ENCODE data around the gene MYO16. TPM values are rescaled to one million over a fixed set of nuclear protein-coding genes. Genes with fewer than 3 reads are reported as not detected.
"Not testable (repeated sequence)": the region's sequence is repeated elsewhere in the genome, so short reads cannot be mapped to it uniquely, and the experiment has no call there.

The MYO16 gene
- total RNA-seq, 1 experiment from 2014 or later = 0.06 TPM

DNA sequence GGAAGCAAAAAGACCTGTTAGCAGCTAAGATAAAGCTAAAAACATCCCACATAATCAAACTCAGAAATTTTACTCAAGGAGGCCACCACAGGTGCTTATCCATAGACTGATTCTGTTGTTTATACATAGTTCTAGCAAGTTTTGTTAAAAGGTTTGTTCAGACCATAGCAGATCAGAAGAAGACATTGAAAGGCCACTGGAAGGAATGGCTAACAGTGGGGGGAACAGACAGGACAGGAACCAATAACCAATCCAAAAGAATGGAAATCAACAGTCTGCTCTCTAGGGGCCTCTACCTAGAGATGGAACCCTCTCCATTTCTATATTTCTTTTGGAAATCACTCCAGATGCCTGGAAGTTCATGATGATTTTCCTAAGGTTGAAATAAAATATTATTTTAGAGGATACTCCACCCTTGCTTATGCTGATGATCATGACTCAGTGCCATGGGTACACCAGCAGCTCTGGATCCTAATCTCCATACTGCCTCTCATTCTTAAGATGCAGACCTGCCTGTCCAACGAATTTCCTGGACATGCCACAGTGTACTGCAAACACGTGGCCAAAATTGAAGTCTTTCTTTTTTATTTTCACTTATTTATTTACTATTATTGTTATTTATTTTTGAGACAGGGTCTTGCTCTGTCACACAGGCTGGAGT, 260.0 kb downstream of the MYO16 start:
- no peak for DNase-seq (ENCODE audit: low read depth)

GRCh38 chr13:108895220-108895704, 265.9 kb downstream of the MYO16 start:
- DNase-seq (ENCODE audit: low read depth) = peak; percentile 21

- peak; percentile 11 for DNase-seq (ENCODE audit: low read depth)
Measured at GRCh38 chr13:108897955-108898354, 268.5 kb downstream of the MYO16 start.

DNA sequence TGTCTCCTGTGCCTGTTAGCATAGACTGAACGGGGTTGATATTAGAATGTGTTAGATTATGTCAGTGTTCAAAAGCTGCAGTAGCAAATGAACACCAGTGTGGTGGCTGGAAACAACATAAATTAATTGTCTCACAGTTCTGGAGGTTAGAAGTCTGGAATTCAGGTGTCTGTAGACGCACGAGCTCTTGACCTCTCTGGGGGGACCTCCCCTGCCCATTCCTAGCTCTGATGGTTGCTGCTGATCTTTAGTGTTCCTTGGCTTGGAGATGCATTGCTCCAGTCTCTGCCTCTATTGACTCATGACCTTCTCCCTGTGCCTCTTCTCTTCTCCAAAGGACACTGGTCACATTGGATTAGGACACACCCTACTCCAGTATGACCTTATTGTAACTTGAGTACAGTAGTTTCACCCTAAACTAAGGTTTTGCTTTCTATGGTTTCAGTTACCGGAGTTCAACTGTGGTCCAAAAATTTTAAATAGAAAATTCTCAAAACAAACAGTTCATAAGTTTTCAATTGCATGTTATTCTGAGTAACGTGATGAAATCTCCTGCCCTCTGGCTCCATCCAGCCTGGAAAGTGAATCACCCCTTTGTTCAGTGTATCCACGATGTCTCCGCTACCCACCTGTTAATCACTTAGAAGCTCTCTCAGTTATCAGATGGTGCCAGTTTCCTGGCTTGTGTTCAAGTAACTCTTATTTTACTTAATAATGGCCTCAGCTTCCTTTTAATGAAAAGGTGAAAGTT, 273.2 kb downstream of the MYO16 start:
- no peak for DNase-seq (ENCODE audit: low read depth)

DNA sequence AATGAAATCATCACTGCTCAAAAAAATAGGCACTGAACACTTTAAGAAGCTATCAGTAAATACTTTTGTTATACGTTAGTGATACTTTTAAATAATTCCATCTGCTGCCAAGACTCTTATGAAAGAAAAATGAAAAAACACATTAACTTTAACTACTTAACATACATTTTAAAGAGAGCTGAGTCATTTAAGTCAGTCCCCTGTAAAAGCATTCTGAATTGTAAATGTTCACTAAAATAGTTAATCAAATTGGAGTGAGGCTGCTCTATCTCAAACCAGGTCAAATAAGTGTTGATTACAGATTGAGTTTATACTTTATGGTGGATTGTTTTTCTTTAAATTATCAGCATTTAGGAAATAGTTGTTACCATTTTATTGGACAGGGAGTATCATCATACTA, 274.2 kb downstream of the MYO16 start:
- no peak for DNase-seq (ENCODE audit: low read depth)

GRCh38 chr13:108911807-108912206, 282.4 kb downstream of the MYO16 start:
- DNase-seq (ENCODE audit: low read depth) = no peak

DNA sequence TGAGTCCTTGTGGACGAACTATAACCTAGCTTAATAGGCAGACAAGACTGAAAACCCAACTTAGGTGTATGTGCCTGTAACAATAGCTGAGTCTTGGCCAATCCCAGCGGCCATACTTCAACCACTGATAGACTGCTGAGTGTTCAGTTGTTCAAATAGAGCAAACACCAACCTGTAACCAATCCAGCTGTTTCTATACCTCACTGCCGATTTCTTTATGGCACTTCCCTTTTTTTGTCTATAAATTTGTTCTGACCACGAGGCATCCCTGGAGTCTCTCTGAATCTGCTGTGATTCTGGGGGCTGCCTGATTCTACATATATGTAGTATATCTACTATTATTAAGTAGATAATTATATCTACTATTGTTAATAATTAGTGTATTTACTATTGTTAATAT, 284.3 kb downstream of the MYO16 start:
- not testable (repeated sequence) for DNase-seq (ENCODE audit: low read depth)

DNA sequence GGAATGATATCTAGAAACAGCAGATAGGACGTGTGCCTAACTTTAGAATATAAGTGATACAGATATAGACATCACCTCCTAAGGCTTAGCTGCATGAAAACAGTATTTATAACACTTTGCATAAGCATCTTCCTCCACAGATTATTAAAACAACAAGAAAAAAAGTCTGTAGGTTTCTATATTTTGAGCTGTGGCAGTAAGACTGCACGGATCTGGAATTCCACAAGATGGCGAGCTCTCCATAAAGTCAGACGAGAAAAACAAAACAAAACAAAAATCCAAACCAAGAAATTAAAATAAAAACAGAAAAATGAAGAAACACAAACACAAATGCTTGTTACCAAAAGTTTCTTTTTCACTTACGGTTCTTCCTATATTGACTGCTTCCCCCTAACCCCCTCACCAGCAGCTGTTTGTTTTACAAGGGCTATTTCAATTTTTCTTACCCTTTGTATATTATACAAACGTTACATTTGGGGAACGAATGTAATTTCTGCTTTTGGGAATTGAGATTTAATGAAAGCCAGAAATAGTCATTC, 285.8 kb downstream of the MYO16 start:
- peak; percentile 29 for DNase-seq (ENCODE audit: low read depth)

DNA sequence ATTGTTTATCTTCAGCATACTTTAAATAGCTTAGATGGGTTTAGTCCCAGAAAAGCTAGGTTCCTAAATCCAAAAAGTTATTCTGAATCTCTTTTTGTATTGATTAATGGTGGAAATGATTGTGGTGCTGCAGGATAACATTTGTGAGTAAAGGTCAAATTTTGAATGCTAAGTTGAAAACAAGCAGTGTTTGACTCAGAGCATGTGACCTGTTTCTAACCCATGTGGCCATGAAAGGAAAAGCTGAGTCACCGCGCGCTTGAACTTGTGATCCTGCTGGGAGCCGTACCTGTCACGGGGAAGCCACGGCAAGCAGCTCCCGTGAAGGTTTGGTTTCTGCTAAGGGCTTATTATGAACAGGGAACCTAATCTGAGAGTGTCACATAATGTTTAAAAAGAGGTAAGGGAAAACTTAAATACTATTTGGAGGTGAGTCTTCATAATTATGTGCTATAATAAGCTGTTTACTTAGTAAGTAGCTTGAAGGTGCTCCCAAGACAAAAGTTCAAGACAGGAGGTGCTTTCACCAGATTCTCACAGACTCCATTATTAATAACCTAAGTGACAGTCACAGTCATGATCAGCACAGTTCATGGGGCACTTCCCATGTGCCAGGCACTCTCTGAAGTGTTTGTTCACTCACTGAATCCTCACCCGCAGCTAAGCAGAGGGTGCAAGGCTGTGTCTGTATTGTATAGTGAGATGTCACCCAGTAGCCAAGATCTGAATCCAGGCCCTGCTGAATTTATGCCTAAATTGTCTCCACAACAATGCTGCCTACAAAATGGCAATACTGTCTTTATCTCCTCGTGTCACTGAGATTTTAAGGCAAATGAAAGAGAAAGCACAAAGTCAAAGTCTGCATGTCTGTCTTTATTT, 286.5 kb downstream of the MYO16 start:
- peak; percentile 86 for DNase-seq (ENCODE audit: low read depth)

DNA sequence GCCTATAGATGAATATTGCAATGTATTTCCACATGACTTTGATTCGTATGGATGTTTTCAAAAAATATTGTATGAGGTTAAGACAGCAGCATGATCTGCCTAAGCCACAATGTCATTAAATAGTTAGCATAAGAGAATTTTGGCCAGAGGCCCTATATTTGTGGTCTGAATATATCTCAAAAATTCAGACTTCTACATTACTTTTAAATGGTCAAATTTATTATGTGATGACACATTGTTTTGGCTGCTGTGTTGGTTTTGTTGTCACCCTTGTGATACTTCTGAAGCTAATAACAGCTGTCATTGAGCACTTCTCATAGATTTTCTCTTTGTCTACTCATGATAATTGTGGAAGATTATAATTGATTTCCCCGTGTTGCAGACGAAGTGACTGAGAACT, 288.2 kb downstream of the MYO16 start:
- no peak for DNase-seq (ENCODE audit: low read depth)

DNA sequence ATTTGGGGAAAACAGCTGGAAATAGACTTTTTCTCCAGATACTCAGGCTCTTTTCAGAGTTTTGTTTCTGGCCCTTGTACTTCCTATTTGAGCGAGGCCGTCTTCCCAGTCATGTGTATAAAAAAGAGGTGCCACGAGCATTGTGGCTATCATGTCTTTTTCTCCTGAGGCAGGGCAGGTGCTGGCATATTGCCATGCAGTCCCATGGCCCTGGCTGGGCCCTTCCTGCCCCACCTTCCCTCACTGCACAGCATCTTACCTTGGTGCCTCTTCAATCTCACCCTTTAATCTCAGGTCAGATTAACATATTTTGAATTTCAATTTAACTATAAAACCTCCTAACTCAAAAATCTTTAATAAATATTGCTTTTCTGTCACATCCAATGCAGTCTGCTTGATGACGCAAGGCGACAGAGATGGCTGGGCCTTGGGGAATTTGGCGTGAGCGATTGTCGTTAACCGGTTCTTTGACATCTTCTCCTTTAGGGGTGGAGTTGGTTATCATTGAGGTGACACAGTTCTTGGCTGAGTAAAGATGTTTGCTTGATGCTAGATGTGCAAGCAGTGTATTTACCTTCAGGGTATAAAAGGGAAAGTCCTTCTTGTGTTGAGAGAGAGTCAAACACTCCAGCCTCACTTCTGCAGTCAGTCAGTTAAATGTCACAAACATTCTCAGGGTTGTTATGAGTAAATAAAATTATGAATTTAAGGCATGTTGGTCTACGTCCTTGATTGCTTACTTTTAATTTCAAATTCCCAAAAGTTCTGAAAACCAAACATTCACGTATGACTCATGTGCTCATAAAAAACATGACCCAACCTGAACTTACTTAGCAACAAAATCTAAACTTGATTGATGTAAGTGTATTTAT, 289.9 kb downstream of the MYO16 start:
- DNase-seq (ENCODE audit: low read depth) = no peak

DNA sequence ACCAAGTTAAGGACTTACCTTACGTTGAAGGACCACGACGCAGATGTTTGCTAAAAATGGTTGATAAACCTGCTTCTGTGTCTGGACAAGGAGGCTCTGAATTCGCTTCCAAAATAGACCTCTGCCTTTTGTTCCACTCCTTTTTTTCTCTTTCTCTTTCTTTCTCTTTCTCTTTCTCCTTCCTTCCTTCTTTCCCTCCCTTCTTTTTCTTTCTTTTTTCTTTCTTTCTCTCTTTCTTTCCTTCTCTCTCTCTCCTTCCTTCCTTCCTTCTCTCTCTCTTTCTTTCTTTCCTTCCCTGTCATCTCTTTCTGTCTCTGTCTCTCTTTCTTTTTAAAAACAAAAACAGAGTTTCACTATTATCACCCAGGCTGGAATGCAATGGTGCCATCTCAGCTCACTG, 290.7 kb downstream of the MYO16 start:
- no peak for DNase-seq (ENCODE audit: low read depth)

GRCh38 chr13:108921238-108921637, 291.8 kb downstream of the MYO16 start:
- no peak for DNase-seq (ENCODE audit: low read depth)

GRCh38 chr13:108922108-108922507, 292.7 kb downstream of the MYO16 start:
- no peak for DNase-seq (ENCODE audit: low read depth)

DNA sequence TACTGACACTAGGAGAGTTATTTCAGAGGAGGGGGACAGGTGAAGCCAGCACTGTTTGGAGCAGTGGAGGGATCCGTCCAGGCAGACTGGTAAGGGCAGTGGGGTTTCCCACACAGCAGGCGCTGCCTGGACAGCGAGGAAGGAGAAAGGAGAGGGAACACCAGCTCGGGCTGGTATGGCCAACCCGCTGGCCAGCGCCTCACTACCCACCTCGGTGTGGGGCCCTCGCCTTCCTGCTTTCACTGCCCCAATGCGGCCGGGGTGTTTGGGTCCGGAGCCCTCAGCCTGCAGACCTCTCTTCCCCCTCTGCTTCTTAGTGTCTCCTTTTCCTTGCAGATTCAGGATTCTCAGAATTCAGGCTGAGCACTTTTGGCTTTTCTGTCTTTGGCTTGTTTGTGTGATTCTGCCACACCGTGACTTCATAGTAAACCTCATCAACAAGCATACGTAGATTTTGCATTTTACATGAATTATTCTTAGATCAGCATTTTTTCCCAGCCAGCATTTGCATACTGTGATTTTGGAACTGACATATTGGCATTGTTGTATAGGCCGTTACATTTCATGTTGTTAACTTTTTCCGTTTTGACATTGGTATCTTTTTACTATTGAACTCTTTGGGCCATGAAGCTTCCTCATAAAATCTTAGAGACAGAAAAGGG, 294.1 kb downstream of the MYO16 start:
- no peak for DNase-seq (ENCODE audit: low read depth)

- DNase-seq (ENCODE audit: low read depth) = peak; percentile 26
Measured at GRCh38 chr13:108924134-108924533, 294.7 kb downstream of the MYO16 start.

GRCh38 chr13:108924541-108924940, 295.1 kb downstream of the MYO16 start:
- DNase-seq (ENCODE audit: low read depth) = no peak

- no peak for DNase-seq (ENCODE audit: low read depth)
Measured at GRCh38 chr13:108925070-108925469, 295.7 kb downstream of the MYO16 start.

- DNase-seq (ENCODE audit: low read depth) = no peak
Measured at GRCh38 chr13:108926862-108927261, 297.5 kb downstream of the MYO16 start.

DNA sequence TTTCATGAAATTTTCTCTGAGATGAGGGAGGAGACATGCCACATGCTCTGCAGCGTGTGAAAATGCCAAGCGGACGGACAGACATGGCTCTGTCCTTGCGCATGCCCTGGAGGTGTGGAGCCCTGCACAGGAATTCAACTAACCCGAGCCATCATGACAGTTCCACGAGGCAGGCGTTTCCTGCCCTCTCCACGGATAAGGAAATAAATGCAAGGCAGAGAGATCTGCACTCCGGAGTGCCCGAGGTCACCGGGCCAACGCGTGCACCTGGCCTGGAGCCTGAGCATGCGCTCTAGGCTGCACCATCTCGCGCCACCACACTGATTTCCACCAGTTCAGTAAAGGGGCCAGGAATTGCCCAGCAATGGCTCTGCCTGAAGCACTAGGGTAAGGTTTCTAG, 298.2 kb downstream of the MYO16 start:
- DNase-seq (ENCODE audit: low read depth) = no peak
